ENCODE measurements around the gene NHLRC4. TPM values are rescaled to one million over a fixed set of nuclear protein-coding genes. Genes with fewer than 3 reads are reported as not detected.

The NHLRC4 gene
- polyA plus RNA-seq, 2 of the 4 experiments (the other 2 are of a cell fraction), result 0.03 to 0.09 TPM

DNA sequence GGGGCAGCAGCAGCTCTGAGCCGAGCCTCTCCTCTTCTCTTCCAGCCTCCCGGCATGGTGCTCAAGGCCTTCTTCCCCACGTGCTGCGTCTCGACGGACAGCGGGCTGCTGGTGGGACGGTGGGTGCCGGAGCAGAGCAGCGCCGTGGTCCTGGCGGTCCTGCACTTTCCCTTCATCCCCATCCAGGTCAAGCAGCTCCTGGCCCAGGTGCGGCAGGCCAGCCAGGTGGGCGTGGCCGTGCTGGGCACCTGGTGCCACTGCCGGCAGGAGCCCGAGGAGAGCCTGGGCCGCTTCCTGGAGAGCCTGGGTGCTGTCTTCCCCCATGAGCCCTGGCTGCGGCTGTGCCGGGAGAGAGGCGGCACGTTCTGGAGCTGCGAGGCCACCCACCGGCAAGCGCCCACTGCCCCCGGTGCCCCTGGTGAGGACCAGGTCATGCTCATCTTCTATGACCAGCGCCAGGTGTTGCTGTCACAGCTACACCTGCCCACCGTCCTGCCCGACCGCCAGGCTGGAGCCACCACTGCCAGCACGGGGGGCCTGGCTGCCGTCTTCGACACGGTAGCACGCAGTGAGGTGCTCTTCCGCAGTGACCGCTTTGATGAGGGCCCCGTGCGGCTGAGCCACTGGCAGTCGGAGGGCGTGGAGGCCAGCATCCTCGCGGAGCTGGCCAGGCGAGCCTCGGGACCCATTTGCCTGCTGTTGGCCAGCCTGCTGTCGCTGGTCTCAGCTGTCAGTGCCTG lies 7.4 kb downstream of the NHLRC4 start (continued):
- TF ChIP-seq, protein P1, sequence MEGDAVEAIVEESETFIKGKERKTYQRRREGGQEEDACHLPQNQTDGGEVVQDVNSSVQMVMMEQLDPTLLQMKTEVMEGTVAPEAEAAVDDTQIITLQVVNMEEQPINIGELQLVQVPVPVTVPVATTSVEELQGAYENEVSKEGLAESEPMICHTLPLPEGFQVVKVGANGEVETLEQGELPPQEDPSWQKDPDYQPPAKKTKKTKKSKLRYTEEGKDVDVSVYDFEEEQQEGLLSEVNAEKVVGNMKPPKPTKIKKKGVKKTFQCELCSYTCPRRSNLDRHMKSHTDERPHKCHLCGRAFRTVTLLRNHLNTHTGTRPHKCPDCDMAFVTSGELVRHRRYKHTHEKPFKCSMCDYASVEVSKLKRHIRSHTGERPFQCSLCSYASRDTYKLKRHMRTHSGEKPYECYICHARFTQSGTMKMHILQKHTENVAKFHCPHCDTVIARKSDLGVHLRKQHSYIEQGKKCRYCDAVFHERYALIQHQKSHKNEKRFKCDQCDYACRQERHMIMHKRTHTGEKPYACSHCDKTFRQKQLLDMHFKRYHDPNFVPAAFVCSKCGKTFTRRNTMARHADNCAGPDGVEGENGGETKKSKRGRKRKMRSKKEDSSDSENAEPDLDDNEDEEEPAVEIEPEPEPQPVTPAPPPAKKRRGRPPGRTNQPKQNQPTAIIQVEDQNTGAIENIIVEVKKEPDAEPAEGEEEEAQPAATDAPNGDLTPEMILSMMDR (IDR thresholded peaks at IDR 0.05), result no peak
- no peak for TF ChIP-seq CBX2 (IDR thresholded peaks at IDR 0.05; ENCODE audit: borderline replicate concordance, low read depth)

DNA sequence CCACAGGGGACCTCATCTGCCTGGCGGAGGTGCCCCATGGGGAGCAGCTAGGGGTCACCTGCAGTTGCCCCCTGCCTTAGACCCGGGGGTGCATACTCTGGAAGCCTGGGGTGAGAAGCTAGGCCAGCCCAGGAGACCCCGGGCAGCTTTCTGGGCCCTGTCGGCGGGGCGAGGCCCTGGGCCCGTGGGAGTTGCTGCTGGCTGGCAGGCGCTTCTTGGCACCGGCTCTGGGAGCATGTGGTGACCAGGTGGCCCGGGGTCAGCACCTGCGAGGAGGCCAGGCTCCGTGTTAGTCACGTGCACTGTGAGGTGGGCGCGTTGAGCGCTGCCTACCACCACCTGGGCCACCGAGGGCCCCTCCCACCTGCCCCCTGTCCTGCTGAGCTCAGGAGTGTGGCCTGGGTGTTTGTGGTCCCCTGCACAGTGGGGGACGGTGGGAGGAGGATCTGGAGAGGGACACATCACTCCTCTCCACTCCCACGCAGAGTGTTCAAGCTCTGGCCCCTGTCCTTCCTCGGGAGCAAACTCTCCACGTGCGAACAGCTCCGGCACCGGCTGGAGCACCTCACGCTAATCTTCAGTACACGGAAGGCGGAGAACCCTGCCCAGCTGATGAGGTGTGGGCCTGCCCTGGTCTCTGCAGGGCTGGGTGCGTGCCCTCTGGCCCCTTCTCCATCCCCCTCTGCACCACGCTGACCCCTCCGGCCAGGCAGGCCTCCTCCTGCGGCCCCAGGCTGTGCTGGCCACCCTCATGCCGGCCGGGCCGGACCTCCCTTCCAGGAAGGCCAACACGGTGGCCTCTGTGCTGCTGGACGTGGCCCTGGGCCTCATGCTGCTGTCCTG lies 8.8 kb downstream of the NHLRC4 start:
- Histone ChIP-seq H3K4me3 (no peak overlapping the region), H3K9me3 (no peaks in the 10 kb centered on the region), H3K27ac (no peak overlapping the region), H3K4me1 (peaks cover 8% of the 10 kb centered on the region; the same call in 2 of the 3 replicates), H3K4me2 (no peak overlapping the region)
- TF ChIP-seq TP53 (CRISPR knock-in tag; IDR thresholded peaks at IDR 0.05) (no peak), POLR2AphosphoS2 (conservative IDR thresholded peaks at IDR 0.05; ENCODE audit: low read length) (no peak), FOSL2 (IDR thresholded peaks at IDR 0.05) (no peak), FOSL2 (CRISPR knock-in tag; IDR thresholded peaks at IDR 0.05) (no peak), HOXB5 (CRISPR knock-in tag; IDR thresholded peaks at IDR 0.05) (no peak), CHD2 (IDR thresholded peaks at IDR 0.05; ENCODE audit: low read length, partially characterized antibody) (no peak), EHMT2 (IDR thresholded peaks at IDR 0.05; ENCODE audit: low read depth) (no peak), NFE2L2 (conservative IDR thresholded peaks at IDR 0.05; ENCODE audit: low read length) (no peak), HDAC2 (IDR thresholded peaks at IDR 0.05) (no peak), JUNB (IDR thresholded peaks at IDR 0.05) (no peak), FOXS1 (CRISPR knock-in tag; IDR thresholded peaks at IDR 0.05) (no peak), HEYL (CRISPR knock-in tag; IDR thresholded peaks at IDR 0.05) (no peak), RCOR1 (IDR thresholded peaks at IDR 0.05; ENCODE audit: low read depth, low read length) (no peak), JUN (IDR thresholded peaks at IDR 0.05) (no peak), GATA3 (IDR thresholded peaks at IDR 0.05; ENCODE audit: borderline replicate concordance) (no peak), ZC3H11A (IDR thresholded peaks at IDR 0.05) (no peak), RAD21 (conservative IDR thresholded peaks at IDR 0.05 in 1 of 2, IDR thresholded peaks at IDR 0.05 in 1 of 2) (no peak)
- TF ChIP-seq, protein P1 (IDR thresholded peaks at IDR 0.05), result no peak
- TF ChIP-seq, protein P2, sequence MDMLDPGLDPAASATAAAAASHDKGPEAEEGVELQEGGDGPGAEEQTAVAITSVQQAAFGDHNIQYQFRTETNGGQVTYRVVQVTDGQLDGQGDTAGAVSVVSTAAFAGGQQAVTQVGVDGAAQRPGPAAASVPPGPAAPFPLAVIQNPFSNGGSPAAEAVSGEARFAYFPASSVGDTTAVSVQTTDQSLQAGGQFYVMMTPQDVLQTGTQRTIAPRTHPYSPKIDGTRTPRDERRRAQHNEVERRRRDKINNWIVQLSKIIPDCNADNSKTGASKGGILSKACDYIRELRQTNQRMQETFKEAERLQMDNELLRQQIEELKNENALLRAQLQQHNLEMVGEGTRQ (IDR thresholded peaks at IDR 0.05), result no peak
- 90% methylated on average over 31 of the region's 36 CpGs for WGBS (ENCODE audit: missing lambda C conversion rate)
- no peak for FAIRE-seq
- ChIA-PET POLR2A (no interaction called here), CTCF (interaction anchor here (1.4 to 3.1 kb wide), 4 partner anchors 11 to 82 kb away, joined by 3 to 11 read pairs (median 6); no protein-coding TSS in a partner anchor)
- DNase-seq (ENCODE audit: low read depth in 1 of 2, low spot score in 1 of 2), result no peak
- no peak for ATAC-seq
